Putamen (tissue), 1 donor: ENCODE data around the gene GFAP.
"Not testable (repeated sequence)": the region's sequence is repeated elsewhere in the genome, so short reads cannot be mapped to it uniquely, and the experiment has no call there.

Experiments
- DNase-seq: peaks from one replicate; pipeline ENCODE4 v3.0.0-alpha.2; 2016; ENCODE audit warnings: low spot score

GFAP gene

GRCh38 chr17:44915321-44915726 is at the start of gene GFAP:
GFAP (minus strand) TSS chr17:44915500; CDS start chr17:44915486, 14 bp downstream.
- DNase-seq, result peak; percentile 58

DNA sequence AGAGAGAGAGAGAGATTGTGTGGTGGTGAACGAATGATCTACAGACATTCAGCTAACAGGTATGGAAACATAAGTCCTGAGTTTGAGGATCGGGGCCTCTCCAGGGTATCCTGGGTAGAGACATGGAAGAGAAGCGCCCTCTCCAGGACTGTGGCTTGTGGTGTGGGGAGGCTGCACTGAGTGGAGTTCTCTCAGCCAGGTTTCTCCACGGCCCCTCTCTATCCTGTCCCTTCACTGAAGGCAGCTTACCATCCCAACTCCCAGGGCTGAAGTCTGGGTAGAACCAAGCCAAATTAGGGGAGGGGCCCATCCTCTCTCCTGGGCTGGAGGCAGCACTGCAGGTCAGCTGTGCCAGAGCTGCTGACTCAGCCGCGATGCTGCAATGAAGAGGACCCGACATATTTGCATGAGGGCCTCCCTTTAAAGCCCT is 46.6 kb upstream of the GFAP start:
- DNase-seq, result no peak

- DNase-seq, result no peak
Observed at GRCh38 chr17:44960691-44961090, 45.4 kb upstream of the GFAP start.

DNA sequence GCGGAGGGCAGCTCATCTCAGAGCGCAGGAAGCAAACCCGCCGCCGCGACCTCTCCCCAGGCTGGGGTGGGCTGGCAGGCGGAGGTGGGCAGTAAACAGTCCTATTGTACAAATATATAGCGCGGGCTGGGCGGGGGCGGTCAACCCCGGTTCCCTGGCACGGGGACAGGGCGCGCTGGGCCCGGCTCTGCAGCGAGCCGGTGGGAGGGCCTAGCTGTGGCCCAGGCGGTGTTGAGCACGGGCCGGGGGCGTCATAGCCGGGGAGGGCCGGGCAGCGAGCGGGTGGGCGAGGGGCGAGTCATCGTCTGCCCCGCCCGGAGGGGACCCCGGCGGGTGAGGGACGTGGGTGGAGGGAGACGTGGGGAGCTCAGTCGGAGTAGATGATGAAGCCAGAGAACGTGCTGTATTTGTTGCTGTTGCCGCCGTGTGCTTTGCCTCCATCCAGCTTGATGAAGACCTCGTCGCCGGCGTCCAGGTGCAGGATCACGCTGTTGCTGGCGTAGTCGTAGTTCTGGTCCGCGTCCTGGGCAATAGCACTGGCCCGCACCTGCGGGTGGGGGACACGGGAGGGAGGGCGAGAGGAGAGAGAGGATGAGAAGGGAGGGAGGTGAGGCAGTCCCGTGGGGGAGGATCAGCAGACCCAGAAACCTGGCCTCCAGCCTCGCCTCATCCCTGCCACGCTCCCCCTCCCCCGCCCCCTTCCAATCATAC is 44.7 kb upstream of the GFAP start:
- DNase-seq, result no peak

DNA sequence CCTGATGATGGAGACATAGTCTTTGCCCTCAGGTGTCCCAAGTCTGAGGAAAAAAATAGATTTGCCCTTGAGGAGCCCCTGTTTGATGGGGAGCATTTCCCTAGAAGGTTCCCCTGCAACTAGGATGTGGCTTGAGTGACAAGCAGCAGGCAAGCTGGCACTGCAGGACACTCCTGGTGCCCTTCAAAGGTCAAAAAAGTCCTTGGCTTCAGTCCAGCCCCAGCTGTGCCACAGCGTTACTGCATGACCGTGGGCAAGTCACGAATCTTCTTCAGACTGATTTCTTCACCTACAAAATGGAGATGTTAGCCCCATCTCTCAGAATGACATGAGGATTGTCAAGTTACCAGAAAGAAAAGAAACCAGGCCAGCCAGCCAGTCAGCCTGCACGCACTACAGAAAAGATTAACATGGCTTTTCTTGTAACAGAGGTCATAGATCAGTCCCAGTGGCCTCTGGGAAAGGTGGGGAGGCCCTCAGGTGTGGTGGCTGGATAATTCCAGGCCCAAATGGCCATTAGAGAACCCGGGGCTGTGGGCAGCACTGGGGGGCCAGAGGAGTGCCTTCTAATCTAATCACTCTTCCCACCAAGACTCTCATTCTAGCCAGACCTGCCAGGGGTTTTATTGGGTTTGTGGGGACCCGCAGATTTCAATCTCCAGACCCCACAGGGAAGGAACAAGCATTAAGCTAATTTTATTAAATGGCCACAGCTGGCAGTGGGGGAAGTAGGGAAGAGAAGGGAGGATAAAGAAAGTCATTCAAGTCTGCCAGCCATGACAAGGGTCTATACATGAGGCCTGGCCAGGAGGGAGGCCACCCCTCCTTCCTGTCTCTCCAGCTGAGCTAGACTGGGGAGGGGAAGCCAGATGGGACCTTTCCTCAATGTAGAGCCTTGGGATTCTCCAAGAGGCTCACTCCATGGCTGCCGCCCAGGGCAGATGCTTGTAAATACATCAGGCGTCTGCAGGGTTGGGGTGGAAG is 42.0 kb upstream of the GFAP start:
- no peak for DNase-seq

DNA sequence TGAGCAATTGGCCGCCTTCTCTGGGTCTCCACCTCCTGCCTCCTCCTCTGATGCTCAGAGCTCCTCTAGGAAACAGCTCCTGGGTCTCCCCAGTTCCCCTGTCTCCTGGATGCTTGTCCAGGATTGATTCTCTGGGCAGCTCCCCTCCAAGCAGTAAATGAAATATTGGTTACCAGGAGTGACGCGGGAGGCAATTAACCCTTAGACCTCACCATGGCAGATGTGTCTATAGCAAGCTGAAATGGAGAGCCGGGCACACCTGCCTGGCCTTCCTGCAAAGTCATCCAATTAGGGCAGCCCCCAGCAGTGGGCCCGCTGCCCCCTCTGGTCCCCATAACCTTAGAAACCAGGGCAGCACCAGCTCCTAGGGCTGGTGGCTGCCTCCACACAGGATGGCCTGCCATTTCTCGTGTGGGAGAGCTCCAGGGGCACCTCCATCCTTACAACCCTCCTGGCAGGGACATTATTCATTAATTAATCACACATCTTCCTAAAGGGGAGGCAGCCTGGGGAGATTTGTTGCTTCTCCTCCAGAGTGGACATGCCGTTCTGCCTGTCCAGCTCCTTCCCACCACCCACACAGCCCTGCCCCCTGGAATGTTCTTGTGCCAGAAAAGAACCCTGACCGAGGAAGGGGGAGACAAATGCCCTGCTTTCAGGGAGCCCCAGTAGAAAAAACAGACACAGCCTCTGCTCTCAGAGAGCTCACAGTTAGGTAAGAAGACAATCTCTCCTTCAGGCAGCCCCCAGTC is 40.5 kb upstream of the GFAP start:
- DNase-seq, result no peak

- DNase-seq, result no peak
Observed at GRCh38 chr17:44952946-44953475, 37.7 kb upstream of the GFAP start.

GRCh38 chr17:44948315-44948795 is 33.1 kb upstream of the GFAP start:
- no peak for DNase-seq

GRCh38 chr17:44947461-44948314 is 32.4 kb upstream of the GFAP start, which contains the start of gene KIF18B:
KIF18B (minus strand) TSS chr17:44947773; CDS start chr17:44936344, 11,429 bp downstream.
- DNase-seq, result peak; percentile 87

- not testable (repeated sequence) for DNase-seq
Observed at GRCh38 chr17:44945652-44946051, 30.4 kb upstream of the GFAP start.

- no peak for DNase-seq
Observed at GRCh38 chr17:44942456-44942855, 27.2 kb upstream of the GFAP start.

GRCh38 chr17:44941712-44942331 is 26.5 kb upstream of the GFAP start:
- DNase-seq, result no peak

DNA sequence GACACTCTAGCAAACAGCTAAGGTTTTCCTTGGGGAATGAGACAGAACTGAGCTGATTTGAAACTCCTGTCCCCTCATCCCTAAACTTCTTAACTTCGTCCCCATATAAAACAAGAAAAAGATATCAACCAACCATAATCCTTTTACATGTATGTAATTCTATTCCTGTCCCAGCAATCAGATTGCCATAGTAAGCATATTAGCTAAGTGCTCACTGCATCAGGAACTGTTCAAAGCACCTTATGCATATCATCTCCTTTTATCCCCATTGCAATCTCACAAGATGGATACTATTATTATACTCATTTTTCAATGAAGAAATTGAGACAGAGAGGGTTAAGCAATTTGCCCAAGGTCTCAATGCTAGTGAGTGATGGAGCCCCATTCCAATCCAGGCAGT is 25.5 kb upstream of the GFAP start:
- DNase-seq, result no peak

DNA sequence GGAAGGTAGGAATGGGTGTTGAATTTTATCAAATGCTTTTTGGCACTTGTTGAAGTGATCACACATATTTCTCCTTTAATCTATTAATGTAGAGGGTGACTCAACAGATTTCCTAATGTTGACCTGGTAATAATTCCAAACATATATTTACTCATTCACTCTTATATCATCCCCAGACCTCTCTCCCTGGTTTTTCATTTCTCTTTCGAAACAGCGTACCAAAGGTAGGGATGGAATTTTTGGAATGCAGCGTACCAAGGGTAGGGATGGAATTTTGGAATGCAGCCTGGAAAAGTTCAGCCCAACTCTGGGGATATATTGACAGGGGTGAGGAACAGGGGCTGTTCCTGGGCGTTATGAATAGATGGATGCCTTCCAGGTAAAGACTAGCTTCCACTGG is 25.0 kb upstream of the GFAP start:
- no peak for DNase-seq

GRCh38 chr17:44935116-44935515 is 19.8 kb upstream of the GFAP start:
- DNase-seq, result no peak

DNA sequence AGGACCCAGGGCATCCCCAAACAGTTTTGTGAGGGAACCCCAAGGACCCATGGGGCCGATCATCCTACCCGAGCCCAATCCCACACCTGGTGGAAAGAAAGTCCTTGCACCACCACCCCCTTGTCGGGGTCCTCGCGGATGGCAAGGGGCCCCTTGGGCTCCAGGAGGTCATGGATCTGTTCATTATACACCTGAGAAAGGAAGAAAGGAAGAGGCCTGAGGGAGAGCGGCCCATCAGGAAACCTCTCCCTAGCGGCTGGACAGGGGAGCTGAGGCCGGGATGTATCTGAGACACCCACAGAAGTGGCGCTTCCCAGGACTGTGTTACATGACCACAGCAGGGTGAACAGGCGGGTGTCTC is 19.4 kb upstream of the GFAP start:
- DNase-seq, result no peak

- DNase-seq, result no peak
Observed at GRCh38 chr17:44933824-44934744, 18.8 kb upstream of the GFAP start.

DNA sequence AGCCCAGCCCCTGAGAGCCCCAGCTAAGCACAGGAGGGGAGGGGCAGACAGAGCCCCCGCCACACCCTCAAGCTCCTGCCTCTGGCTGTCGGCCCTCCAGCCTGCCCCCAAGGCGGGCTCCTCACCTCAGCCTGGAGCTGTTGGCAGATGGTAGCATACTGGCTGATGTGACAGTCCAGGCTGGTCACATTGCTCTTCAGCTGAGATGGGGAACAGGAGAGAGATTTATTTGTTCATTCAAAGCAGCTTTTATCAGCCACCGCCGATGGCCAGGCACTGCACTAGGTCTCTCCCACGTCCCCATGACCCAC is 17.4 kb upstream of the GFAP start:
- DNase-seq, result no peak

- no peak for DNase-seq
Observed at GRCh38 chr17:44932096-44932786, 16.9 kb upstream of the GFAP start.
